Measurements from ENCODE around the gene ATAD1.

DNA sequence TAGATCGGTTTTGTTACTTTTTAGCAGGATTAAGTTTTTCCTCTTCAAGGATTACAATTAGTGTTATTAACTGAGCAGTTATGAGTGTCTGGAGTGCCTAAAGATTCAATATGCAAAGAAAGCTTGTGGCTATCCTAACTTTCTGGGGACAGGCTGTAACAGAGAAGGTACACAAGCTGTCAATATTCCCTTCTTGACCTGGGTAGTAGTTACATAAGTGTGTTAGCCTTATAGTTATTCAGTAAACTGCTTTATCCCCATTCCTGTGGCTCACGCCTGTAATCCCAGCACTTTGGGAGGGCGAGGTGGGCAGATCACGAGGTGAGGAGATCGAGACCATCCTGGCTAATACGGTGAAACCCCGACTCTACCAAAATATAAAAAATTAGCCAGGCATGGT lies 31.6 kb downstream of the ATAD1 start:
- TF ChIP-seq, protein P1, sequence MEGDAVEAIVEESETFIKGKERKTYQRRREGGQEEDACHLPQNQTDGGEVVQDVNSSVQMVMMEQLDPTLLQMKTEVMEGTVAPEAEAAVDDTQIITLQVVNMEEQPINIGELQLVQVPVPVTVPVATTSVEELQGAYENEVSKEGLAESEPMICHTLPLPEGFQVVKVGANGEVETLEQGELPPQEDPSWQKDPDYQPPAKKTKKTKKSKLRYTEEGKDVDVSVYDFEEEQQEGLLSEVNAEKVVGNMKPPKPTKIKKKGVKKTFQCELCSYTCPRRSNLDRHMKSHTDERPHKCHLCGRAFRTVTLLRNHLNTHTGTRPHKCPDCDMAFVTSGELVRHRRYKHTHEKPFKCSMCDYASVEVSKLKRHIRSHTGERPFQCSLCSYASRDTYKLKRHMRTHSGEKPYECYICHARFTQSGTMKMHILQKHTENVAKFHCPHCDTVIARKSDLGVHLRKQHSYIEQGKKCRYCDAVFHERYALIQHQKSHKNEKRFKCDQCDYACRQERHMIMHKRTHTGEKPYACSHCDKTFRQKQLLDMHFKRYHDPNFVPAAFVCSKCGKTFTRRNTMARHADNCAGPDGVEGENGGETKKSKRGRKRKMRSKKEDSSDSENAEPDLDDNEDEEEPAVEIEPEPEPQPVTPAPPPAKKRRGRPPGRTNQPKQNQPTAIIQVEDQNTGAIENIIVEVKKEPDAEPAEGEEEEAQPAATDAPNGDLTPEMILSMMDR (IDR thresholded peaks at IDR 0.05), result no peak
- TF ChIP-seq POLR2A (IDR thresholded peaks at IDR 0.05), result no peak
